GM19397 (cell line): ENCODE measurements around the gene GLI3.

Experiments used
- ATAC-seq: cut with Tn5 transposase; IDR thresholded peaks from one replicate; pipeline ENCODE4 v1.9.1; 2021; ENCODE audit warnings: mild to moderate bottlenecking, moderate library complexity; ENCODE audit not compliant: unreplicated experiment

Gene GLI3

GRCh38 chr7:42085531-42085930 is 151.5 kb downstream of the GLI3 start:
- ATAC-seq: no peak

GRCh38 chr7:42084263-42084662 is 152.7 kb downstream of the GLI3 start:
- no peak for ATAC-seq

GRCh38 chr7:42083284-42083683 is 153.7 kb downstream of the GLI3 start:
- no peak for ATAC-seq

- ATAC-seq: no peak
These were observed 154.9 kb downstream of the GLI3 start for GRCh38 chr7:42082144-42082543.

- ATAC-seq: no peak
These were observed 155.3 kb downstream of the GLI3 start for GRCh38 chr7:42081671-42082070.

- no peak for ATAC-seq
These were observed 156.0 kb downstream of the GLI3 start for GRCh38 chr7:42080841-42081586.

GRCh38 chr7:42077271-42078135 is 159.5 kb downstream of the GLI3 start:
- no peak for ATAC-seq

GRCh38 chr7:42076870-42077269 is 160.1 kb downstream of the GLI3 start:
- no peak for ATAC-seq

- ATAC-seq: no peak
These were observed 161.6 kb downstream of the GLI3 start for GRCh38 chr7:42075418-42075817.

GRCh38 chr7:42074076-42074475 is 162.9 kb downstream of the GLI3 start:
- ATAC-seq: no peak

GRCh38 chr7:42071372-42072261 is 165.4 kb downstream of the GLI3 start:
- ATAC-seq: no peak

GRCh38 chr7:42070068-42070467 is 166.9 kb downstream of the GLI3 start:
- ATAC-seq: no peak

GRCh38 chr7:42069590-42069989 is 167.4 kb downstream of the GLI3 start:
- no peak for ATAC-seq

- ATAC-seq: no peak
These were observed 168.3 kb downstream of the GLI3 start for GRCh38 chr7:42068554-42069280.

- no peak for ATAC-seq
These were observed 171.1 kb downstream of the GLI3 start for GRCh38 chr7:42065942-42066341.

GRCh38 chr7:42065015-42065414 is 172.0 kb downstream of the GLI3 start:
- no peak for ATAC-seq

GRCh38 chr7:42064534-42064933 is 172.5 kb downstream of the GLI3 start:
- no peak for ATAC-seq

GRCh38 chr7:42059275-42059674 is 177.7 kb downstream of the GLI3 start:
- no peak for ATAC-seq

GRCh38 chr7:42057331-42057730 is 179.7 kb downstream of the GLI3 start:
- no peak for ATAC-seq

GRCh38 chr7:42055171-42055570 is 181.8 kb downstream of the GLI3 start:
- ATAC-seq: no peak
